PFSK-1 (cell line): ENCODE data around the gene NT5DC1.

ENCODE experiments used
- FOXP2 ChIP-seq: optimal IDR thresholded peaks from 2 replicates; pipeline ENCODE3; 2011; ENCODE audit warnings: borderline replicate concordance, control low read depth, inconsistent platforms; ENCODE audit not compliant: insufficient read depth; ENCODE audit errors: extremely low read length, extremely low read depth
- POLR2AphosphoS5 ChIP-seq: IDR thresholded peaks from 2 replicates; pipeline ENCODE4 v1.6.1; 2012; ENCODE audit warnings: low read depth, mild to moderate bottlenecking, control low read depth, low read length, moderate library complexity
- SIN3A ChIP-seq: IDR thresholded peaks from 2 replicates; pipeline ENCODE4 v1.6.1; 2012; ENCODE audit warnings: mild to moderate bottlenecking, low read length, moderate library complexity, borderline replicate concordance; ENCODE audit not compliant: insufficient read depth
- TAF1 ChIP-seq: IDR thresholded peaks from 2 replicates; pipeline ENCODE4 v1.6.1; 2012; ENCODE audit warnings: low read length, control low read depth, borderline replicate concordance; ENCODE audit not compliant: insufficient read depth
- TF ChIP-seq, protein P1 (sequence below), 2 experiments: IDR thresholded peaks; 2 replicates each; pipeline versions ENCODE4 v1.6.1 to v1.8.0; 2011 to 2012; ENCODE audit warnings: low read depth in 2 of 2, low read length in 2 of 2, control low read depth in 1 of 2, inconsistent platforms in 1 of 2, mild to moderate bottlenecking in 1 of 2, moderate library complexity in 1 of 2; ENCODE audit not compliant: insufficient read depth in 1 of 2

The NT5DC1 gene

DNA sequence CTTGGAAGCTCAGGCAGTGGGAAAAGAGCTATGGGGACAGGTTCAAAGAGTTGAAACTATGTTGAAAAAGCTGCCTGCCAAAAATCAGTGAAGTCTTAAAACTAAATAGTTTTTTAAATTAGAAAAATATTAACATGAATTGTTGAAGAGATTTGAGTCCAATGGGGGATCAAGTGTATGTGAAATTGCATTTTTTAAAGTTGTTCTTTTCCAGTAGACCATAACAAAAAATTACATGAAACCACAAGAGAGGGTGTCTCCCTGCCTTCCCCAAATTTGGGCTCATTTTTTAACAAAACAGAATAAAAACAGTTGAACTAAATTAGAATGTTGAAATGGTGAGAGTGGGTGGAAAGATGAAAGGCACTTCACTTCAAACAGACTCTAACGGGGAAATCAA is 56.7 kb downstream of the NT5DC1 start:
- TF ChIP-seq SIN3A: no peak
- no peak for TF ChIP-seq FOXP2
- TF ChIP-seq, protein P1, sequence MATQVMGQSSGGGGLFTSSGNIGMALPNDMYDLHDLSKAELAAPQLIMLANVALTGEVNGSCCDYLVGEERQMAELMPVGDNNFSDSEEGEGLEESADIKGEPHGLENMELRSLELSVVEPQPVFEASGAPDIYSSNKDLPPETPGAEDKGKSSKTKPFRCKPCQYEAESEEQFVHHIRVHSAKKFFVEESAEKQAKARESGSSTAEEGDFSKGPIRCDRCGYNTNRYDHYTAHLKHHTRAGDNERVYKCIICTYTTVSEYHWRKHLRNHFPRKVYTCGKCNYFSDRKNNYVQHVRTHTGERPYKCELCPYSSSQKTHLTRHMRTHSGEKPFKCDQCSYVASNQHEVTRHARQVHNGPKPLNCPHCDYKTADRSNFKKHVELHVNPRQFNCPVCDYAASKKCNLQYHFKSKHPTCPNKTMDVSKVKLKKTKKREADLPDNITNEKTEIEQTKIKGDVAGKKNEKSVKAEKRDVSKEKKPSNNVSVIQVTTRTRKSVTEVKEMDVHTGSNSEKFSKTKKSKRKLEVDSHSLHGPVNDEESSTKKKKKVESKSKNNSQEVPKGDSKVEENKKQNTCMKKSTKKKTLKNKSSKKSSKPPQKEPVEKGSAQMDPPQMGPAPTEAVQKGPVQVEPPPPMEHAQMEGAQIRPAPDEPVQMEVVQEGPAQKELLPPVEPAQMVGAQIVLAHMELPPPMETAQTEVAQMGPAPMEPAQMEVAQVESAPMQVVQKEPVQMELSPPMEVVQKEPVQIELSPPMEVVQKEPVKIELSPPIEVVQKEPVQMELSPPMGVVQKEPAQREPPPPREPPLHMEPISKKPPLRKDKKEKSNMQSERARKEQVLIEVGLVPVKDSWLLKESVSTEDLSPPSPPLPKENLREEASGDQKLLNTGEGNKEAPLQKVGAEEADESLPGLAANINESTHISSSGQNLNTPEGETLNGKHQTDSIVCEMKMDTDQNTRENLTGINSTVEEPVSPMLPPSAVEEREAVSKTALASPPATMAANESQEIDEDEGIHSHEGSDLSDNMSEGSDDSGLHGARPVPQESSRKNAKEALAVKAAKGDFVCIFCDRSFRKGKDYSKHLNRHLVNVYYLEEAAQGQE (IDR thresholded peaks at IDR 0.05; ENCODE audit: insufficient read depth in 1 of 2, low read depth in 2 of 2, low read length in 2 of 2): no peak
- no peak for TF ChIP-seq TAF1
- no peak for TF ChIP-seq POLR2AphosphoS5

DNA sequence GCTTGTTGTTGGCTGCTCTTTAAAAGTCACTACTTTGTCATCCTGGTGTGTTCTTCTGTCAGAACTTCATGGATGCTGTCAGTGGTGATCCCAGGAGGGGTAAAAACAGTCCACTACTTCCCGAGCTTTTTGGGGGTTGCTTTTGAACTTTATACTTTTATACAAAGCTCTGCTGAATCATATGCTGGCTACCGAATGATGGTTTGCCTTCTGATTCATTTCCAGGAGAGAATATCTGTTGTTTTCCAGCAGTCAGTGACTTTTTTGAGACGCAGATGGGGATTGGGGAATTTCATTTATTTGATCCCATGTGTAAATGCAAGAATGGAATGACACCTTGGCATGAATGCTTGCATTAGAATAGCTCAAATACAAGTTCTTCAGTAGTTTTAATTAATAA is 58.0 kb downstream of the NT5DC1 start:
- TF ChIP-seq POLR2AphosphoS5: no peak
- TF ChIP-seq TAF1: no peak
- TF ChIP-seq, protein P1 (IDR thresholded peaks at IDR 0.05; ENCODE audit: insufficient read depth in 1 of 2, low read depth in 2 of 2, low read length in 2 of 2): no peak
- no peak for TF ChIP-seq FOXP2
- no peak for TF ChIP-seq SIN3A

DNA sequence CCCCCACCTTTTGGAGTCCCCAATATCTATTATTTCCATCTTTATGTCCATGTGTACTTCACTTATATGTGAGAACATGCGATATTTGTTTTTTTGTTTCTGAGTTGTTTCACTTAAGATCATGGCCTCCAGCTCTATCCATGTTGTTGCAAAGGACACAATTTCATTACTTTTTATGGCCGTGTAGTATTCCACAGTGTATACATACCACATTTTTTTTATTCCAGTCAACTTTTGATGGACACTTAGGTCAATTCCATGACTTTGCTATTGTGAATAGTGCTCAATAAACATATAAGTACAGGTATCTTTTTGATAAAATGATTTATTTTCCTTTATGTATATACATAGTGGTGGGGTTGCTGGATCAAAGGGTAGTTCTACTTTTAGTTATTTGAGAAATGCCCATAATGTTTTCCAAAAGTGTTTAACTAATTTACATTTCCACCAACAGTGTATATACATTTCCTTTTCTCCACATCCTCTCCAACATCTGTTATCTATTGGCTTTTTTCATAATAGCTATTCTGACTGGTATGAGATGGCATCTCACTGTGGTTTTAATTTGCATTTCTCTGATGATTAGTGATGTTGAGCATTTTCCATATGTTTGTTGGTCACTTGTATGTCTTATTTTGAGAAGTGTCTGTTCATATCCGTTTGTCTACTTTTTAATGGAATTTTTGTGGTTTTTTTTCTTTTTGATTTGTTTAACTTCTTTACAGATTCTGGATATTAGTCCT is 59.3 kb downstream of the NT5DC1 start:
- TF ChIP-seq FOXP2: no peak
- TF ChIP-seq TAF1: no peak
- TF ChIP-seq, protein P1 (IDR thresholded peaks at IDR 0.05; ENCODE audit: insufficient read depth in 1 of 2, low read depth in 2 of 2, low read length in 2 of 2): no peak
- TF ChIP-seq POLR2AphosphoS5: no peak
- no peak for TF ChIP-seq SIN3A

DNA sequence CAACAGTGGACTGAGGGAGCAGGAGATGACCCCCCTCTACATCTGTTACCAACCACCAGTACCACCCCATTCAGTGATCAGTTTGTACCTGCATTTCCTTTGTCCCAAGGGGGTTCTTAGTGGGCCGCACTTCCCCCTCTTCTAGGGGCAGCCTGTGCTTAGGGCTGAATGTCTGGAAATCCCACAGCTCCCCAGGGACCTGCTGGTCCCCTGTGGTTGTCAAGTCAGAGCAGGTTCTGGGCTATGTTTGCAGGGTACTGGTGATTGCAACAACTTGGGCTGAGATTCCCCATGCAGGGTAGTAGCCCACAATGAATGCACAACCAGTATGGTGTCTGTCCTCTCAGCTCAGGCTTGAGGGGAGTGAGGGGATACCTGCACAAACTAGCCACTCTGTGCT is 64.9 kb downstream of the NT5DC1 start:
- TF ChIP-seq TAF1 (no peak), FOXP2 (no peak), POLR2AphosphoS5 (no peak), SIN3A (no peak)
- TF ChIP-seq, protein P1 (IDR thresholded peaks at IDR 0.05; ENCODE audit: insufficient read depth in 1 of 2, low read depth in 2 of 2, low read length in 2 of 2): no peak

DNA sequence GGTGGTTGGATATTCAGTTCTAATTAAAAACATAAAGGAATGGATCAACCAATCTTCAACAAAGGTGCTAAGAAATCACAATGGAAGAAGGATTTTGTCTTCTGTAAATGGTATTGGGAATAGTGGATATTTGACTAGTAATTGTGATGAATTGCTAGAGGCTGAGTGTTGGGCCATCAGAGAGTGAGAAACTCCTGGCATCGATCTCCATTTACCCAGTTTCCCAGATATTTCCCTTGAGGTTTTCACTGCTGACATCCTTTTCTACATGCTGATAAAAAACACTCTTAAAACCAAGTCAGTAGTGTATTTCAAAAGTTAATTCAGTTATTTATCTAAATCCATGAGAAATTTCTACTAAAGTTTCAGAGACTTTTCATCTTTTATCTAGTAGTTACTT is 65.7 kb downstream of the NT5DC1 start:
- no peak for TF ChIP-seq FOXP2
- no peak for TF ChIP-seq TAF1
- no peak for TF ChIP-seq POLR2AphosphoS5
- TF ChIP-seq, protein P1 (IDR thresholded peaks at IDR 0.05; ENCODE audit: insufficient read depth in 1 of 2, low read depth in 2 of 2, low read length in 2 of 2): no peak
- TF ChIP-seq SIN3A: no peak
